Endometrial microvascular endothelial cells (primary cell): ENCODE data around the gene ARHGAP6. TPM values are rescaled to one million over a fixed set of nuclear protein-coding genes. Genes with fewer than 3 reads are reported as not detected.
"Not testable (repeated sequence)": the region's sequence is repeated elsewhere in the genome, so short reads cannot be mapped to it uniquely, and the experiment has no call there.

ENCODE experiments used
- in situ Hi-C: cut with HindIII; loops from 2 replicates; pipeline ENCODE4 v1.10.0; 2017; ENCODE audit warnings: low sequenced_read_pairs, low pct_unique_long_range_greater_than_20kb; ENCODE audit errors: inconsistent ontology term
- total RNA-seq: library from RNA; depleted of rRNA; stranded (reverse); fragments of >200 nt; gene quantifications from one replicate; pipeline ENCODE4 v1.2.3, GENCODE V29; 2015; ENCODE audit errors: inconsistent ontology term

The ARHGAP6 gene
- total RNA-seq, 1 donor from 2014 or later = 1.4 TPM

DNA sequence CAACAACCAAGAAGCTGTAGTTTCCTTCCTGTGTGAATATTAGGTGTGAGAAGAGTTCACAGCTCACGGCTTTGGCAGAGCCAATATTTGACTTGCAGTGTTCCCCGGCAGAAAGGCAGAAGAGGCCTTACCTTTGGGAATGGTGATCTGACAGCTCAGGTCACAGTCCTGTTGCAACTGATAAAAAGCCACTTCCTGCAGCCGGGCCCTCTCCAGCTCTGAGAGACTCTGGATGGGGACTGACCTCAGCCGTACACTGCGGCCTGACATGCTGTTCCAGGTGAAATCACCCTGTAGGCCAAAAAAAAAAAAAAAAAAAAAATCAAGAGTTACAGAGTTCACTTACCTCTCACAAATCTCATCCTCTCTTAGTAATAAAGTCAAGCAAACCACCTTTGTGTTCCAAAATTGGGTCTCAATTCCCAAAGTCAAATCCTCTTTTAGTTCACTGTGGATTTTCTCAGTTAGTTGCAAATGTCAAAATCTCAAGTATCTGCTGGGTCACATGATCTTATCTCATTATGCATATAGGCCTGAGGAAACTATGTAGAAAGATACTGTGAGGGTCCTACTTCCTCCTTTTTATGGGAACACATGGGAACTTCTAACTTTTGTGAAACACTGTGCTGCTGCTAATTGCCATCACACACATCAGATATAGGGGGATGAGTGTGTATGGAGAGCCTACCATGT, 411.2 kb downstream of the ARHGAP6 start:
- in situ Hi-C loops = no loop called here

GRCh38 chrX:11244636-11245035, 421.1 kb downstream of the ARHGAP6 start:
- in situ Hi-C loops = no loop called here

GRCh38 chrX:11242704-11243103, 423.0 kb downstream of the ARHGAP6 start:
- in situ Hi-C loops = no loop called here

DNA sequence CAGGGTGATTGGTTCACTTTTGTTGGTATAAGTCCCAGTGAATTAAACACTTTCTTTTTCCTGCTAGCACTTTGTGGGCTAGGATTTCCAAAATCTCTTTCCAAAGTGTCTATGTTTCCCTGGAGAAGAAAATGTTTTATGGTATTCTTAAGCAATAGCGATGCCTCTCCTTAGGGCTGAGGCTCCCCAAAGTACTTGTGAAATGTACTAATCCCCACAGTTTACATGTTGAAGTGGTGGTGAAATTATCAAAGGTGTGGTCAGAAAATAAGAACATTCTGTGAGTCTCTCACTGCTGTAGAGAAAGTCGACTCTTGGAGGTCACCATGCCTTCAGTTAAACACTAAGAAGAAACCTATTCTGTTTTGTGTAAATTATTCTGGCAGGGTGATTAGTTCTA, 424.0 kb downstream of the ARHGAP6 start:
- in situ Hi-C loops = no loop called here

- in situ Hi-C loops = no loop called here
Observed at GRCh38 chrX:11239230-11239629, 426.5 kb downstream of the ARHGAP6 start.

DNA sequence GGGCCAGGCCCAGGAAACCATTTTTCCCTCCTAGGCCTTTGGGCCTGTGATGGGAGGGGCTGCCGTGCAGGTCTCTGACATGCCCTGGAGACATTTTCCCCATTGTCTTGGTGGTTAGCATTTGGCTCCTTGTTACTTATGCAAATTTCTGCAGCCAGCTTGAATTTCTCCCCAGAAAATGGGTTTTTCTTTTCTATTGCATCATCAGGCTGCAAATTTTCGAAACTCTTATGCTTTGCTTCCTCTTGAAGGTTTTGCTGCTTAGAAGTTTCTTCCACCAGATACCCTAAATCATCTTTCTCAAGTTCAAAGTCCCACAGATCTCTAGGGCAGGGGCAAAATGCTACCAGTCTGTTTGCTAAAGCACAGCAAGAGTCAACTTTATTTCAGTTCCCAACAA, 430.3 kb downstream of the ARHGAP6 start:
- in situ Hi-C loops = not testable (repeated sequence)

DNA sequence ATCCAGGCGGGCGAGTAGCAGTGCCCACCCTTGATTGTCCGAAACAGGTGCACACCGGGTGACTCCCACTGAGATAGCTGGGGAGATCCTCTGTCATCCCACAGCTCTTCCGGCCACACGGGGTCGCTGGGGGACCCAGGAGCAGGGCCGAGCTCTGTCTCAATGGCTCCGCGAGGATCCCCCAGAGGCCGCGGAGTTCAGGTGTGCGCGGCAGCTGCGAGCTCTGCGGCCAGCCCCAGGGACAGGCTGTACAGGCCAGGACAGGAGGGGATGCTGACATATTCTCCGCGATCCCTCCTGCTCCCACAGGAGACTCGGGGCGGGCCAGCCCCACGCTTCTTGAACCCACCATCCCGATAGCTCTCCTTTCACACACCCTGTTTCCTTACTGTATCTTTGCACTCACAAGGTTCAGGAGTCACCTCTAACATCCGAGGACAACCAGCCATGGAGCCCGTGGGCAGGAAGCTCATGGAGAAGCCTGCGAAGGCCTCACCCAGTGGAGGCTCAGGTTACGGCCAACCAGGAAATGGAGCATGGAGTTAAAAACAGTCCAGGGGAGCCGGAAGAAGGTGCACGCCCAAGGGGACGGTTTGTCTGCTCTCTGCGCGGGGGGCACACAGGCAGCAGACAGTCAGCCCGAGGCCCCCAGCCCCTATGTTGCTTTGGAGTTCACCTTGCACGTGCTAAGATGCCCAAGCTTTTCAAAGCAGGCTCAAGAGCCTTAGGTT, 450.4 kb downstream of the ARHGAP6 start:
- in situ Hi-C loops = no loop called here

DNA sequence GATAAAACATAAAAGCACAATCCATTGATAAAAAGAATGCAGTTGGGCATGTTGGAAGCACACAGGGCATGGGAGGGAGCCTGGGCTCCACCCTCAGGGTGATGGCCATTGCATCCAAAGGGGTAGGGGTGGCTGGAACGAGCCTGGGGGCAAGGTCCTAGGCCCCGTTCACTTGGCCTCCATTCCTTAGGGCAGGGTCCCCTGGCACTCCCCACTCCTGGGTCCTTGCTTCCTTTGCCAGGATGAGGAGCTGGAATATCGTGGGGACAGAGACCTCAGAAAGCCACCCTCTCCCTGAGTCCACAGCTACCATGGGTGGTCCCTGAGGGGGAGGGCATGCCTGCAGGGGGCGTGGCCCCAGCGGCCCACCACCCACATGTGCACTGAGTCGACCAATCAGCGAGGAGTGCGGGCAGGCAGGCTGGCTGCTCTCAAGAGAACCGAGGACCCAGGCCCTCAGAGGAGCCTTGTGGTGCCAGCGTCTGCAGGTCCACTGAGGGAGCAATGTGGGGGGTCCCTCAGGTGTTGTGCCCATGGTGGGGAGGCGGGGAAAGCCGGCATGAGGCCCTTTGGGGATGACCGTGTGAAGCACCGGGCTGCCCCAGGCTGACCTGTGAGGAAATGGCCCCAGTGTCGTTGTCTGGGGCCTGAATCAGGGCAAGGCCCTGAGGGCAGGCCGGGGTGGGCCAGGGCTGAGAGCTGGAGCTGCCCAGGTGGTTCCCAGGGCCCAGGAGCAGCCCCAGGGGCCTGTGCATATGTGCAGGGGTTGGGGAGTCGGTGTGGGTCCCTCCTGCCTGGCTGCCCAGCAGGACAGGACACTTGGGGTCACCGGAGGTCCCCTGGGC, 451.2 kb downstream of the ARHGAP6 start:
- in situ Hi-C loops = no loop called here

- in situ Hi-C loops = no loop called here
Observed at GRCh38 chrX:11212741-11213140, 453.0 kb downstream of the ARHGAP6 start.

DNA sequence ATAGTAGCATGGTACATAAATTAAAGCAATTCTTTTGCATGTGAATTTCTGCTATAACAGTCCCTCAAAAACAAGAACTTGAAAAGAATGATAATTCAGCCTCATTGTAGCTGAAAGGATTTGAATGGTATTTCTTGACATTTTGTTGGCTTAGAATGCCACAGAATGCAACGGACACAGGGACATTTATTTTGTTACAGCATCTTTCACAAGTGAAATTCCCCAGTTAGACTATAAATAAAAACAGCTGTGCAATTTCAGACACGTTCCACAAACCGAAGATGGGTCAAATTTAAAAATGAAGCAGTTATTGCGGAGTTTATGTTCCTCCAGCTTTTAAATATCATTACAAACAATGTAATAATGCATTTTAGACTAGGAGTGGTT, 455.3 kb downstream of the ARHGAP6 start:
- in situ Hi-C loops = no loop called here

- in situ Hi-C loops = no loop called here
Observed at GRCh38 chrX:11209798-11210414, 455.8 kb downstream of the ARHGAP6 start.

DNA sequence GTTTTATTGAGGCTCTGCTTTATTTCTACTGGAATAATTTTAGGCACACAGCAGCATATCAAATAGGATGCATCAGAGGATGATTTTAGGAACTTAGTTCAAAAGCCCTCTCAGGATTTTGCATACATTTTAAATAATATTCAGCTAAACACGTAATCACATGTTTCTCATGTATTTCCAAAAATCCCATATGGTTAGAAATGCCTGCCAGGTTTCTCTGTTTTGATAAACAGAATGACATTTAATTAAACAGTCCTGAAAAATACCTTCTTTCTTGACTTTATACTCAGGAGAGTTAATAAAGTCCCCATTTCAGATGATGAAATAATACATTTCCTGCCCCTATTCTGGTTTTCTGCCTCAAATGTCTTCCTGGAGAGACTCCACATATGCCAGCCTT, 459.0 kb downstream of the ARHGAP6 start:
- in situ Hi-C loops = no loop called here

GRCh38 chrX:11205796-11206195, 459.9 kb downstream of the ARHGAP6 start:
- in situ Hi-C loops = no loop called here

GRCh38 chrX:11197671-11198070, 468.0 kb downstream of the ARHGAP6 start:
- in situ Hi-C loops = no loop called here

- in situ Hi-C loops = no loop called here
Observed at GRCh38 chrX:11196476-11196875, 469.2 kb downstream of the ARHGAP6 start.

DNA sequence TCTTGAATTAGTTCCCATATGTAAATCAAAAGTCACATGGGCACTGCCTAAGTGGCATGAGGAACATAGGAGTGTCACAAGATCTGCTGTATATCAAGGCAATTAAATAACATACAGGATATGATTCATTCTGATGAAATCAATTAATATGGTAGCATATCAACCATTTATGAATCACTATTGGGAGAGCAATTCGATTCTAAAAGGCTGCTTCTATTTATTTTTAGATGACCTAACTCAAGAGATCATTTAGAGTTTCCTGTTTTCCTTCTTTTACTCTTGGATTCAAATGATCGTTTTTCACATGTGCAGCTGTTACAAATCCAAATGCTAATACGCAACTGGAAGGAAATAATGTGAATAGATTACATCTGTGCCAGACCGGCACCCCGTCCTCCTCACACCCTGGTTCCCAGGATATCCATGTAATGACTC, 472.7 kb downstream of the ARHGAP6 start:
- in situ Hi-C loops = no loop called here

DNA sequence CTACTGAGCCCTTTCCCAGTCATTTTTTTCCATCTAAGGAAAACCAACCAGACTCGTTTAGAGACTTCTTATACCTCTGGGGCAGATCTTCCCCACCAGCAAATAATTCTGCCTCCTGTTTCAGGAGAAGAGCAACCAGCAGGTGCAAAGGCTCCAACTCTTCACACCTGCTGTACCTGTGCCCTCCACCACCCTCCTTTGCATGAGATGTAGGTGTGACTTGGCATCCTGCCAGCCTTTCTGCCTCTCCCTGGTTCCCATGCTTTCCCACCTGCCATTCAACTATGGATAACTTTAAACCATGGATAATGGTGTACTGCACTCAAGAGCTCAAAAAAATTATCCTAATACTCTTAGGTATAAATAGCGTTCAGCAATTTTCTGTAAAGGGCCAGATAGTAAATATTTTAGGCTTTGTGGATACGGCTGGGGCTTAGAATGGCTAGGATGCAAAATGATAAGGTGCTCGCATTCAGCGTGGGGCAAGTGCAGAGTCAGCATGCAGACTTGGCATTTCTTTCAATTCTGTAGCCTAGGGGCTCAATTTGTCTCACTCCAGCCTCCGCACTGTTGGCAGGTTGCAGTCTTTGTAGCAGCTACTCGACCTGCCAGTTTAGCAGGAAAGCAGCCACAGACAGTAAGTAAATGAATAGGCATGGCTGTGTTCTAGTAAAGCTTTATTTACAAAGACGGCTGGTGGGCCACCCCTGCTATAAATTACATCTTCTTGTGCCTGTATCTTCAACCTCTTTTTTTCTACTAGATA, 474.8 kb downstream of the ARHGAP6 start:
- in situ Hi-C loops = no loop called here

- in situ Hi-C loops = no loop called here
Observed at GRCh38 chrX:11189097-11189496, 476.6 kb downstream of the ARHGAP6 start.

DNA sequence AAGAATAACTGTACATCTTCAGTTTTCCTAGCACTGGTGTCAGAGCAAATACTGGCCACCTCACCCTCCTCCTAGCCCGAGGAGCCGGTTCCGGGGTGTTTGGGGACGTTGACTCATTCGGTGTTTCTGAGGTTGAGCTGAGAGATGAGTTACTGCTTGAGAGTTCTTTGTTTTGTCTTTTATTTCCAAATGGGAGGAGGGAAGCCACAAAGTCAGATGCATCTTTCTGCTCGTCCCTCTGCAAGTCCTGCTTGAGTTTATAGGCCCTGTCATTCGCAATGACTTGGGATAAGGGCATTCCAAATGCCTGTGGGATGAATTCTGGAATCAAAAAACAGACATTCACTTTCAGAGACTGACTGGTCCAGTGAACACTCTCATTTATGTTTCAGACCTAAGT, 477.1 kb downstream of the ARHGAP6 start:
- in situ Hi-C loops = no loop called here
